Measurements from ENCODE around the gene OPN5.

The OPN5 gene

GRCh38 chr6:47836046-47836445 lies 54.2 kb downstream of the OPN5 start:
- TF ChIP-seq ZFX (IDR thresholded peaks at IDR 0.05; ENCODE audit: borderline replicate concordance), result no peak
- TF ChIP-seq, protein P1, sequence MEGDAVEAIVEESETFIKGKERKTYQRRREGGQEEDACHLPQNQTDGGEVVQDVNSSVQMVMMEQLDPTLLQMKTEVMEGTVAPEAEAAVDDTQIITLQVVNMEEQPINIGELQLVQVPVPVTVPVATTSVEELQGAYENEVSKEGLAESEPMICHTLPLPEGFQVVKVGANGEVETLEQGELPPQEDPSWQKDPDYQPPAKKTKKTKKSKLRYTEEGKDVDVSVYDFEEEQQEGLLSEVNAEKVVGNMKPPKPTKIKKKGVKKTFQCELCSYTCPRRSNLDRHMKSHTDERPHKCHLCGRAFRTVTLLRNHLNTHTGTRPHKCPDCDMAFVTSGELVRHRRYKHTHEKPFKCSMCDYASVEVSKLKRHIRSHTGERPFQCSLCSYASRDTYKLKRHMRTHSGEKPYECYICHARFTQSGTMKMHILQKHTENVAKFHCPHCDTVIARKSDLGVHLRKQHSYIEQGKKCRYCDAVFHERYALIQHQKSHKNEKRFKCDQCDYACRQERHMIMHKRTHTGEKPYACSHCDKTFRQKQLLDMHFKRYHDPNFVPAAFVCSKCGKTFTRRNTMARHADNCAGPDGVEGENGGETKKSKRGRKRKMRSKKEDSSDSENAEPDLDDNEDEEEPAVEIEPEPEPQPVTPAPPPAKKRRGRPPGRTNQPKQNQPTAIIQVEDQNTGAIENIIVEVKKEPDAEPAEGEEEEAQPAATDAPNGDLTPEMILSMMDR (IDR thresholded peaks at IDR 0.05), result no peak

DNA sequence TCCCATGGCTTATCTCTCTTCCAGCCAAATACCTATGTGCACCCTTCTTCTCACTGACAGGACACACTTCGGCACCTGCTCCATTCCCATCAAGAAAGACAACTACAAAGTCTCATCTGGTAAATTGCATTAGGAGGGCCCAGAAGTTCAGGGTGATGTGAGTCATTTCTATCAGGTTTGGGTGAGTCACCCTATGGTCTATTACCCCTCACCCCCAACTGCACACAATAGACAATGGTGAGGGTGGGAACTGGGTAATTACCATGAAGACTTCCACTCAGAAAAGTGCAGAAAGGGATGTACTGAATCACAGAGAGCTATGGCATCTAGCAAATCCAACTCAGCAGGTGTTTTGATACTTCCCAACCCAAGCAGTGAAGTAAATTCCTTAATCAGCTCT lies 54.8 kb downstream of the OPN5 start:
- no peak overlapping the region for H3K27ac ChIP-seq
- TF ChIP-seq, protein P1 (IDR thresholded peaks at IDR 0.05), result no peak

More at GRCh38 chr6:47836046-47836445, 54.2 kb downstream of the OPN5 start:
- H3K27ac ChIP-seq, result no peak overlapping the region

GRCh38 chr6:47839645-47840044 lies 57.8 kb downstream of the OPN5 start:
- TF ChIP-seq, protein P1 (IDR thresholded peaks at IDR 0.05), result no peak
- TF ChIP-seq ZFX (IDR thresholded peaks at IDR 0.05; ENCODE audit: borderline replicate concordance), result no peak
- H3K27ac ChIP-seq, result no peak overlapping the region

DNA sequence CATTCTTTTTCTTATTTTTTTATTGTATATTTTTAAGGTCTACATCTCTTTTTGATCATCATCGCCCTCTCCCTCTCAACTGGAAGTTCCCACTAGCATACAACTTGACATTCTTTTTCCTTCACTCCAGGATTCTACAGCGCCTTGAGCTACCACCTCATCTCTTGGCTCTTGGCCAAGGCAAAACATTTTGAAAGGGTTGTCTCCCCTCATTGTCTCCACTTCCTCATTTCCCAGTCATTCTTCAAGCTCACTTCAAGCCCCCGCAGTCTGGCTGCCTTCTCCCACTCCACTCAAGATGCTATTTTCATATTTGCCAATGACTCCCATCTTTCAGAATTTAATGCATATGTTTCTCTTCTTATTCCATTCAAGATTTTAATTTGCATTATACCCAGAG lies 63.0 kb downstream of the OPN5 start:
- no peak overlapping the region for H3K27ac ChIP-seq
- TF ChIP-seq, protein P1 (IDR thresholded peaks at IDR 0.05), result no peak
- TF ChIP-seq ZFX (IDR thresholded peaks at IDR 0.05; ENCODE audit: borderline replicate concordance), result no peak

DNA sequence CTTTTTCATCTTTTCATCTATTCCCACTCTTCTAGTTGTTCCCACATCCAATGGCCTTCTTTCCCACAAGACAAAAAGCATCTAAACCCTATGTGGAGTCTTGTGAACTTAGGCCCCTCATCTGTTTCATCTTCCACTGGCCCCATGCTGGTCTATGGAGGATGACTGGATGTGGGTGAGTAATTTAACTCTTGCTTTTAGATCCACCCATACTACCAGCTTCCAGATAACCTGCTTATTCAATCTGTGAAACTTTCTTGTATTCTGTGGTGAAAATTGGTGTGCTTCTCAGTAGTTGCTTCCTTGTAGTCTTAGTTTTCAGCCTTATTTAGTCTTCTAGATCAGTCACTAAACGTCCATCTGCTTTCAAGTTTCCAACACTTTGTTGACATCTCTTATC lies 64.9 kb downstream of the OPN5 start:
- TF ChIP-seq, protein P1 (IDR thresholded peaks at IDR 0.05), result no peak
- TF ChIP-seq ZFX (IDR thresholded peaks at IDR 0.05; ENCODE audit: borderline replicate concordance), result no peak
- no peak overlapping the region for H3K27ac ChIP-seq

DNA sequence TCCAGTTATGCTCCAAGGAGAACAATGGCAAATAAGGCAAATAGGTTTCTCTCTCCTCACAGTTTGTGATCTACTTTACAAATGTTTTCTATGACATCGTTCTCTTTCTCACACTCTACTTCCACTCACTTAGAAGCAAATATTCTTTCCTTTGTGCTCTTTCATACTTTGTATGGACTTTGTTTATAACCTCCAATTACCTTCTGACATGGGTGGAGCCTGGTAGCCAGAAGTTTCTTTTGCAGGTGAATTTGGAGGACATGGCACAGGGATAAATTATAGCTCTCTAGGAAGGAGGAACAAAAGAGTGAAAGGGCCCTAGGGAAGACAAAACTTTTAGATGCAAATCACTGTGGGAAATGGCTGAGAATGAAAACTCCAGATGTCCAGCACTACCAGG lies 69.3 kb downstream of the OPN5 start:
- TF ChIP-seq ZFX (IDR thresholded peaks at IDR 0.05; ENCODE audit: borderline replicate concordance), result no peak
- TF ChIP-seq, protein P1 (IDR thresholded peaks at IDR 0.05), result no peak
- H3K27ac ChIP-seq, result no peak overlapping the region

GRCh38 chr6:47852727-47853126 lies 70.9 kb downstream of the OPN5 start:
- TF ChIP-seq, protein P1 (IDR thresholded peaks at IDR 0.05), result no peak
- TF ChIP-seq ZFX (IDR thresholded peaks at IDR 0.05; ENCODE audit: borderline replicate concordance), result no peak
- no peak overlapping the region for H3K27ac ChIP-seq
